ENCODE data around the gene FAM50B. TPM values are rescaled to one million over a fixed set of nuclear protein-coding genes. Genes with fewer than 3 reads are reported as not detected.

The FAM50B gene
- total RNA-seq, 1 donor from 2014 or later: 10.6 TPM

DNA sequence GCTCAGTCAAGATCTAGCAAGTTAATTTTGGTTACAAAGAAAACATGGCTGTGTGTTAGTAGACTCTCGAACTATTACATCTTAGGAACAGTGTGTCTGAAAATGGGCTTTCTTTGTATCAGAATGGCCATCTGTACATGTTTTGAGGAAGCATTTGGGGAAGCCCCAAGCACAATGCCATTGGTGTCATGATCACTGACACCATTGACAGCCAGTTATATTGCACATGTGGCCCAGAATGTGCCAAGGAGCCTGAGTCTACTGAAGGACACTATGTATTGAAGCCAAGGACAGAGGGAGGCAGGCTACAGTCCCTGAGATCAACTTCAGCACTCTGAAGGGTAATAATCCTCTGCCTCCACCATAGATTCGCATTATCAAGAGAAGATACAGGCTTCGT is 12.6 kb upstream of the FAM50B start:
- no peaks in the 10 kb centered on the region for H3K9me3 ChIP-seq
- DNase-seq (no peak), ATAC-seq (no peak)
- intact Hi-C loops (cut with DNase I): no loop called here
- TF ChIP-seq, protein P1, sequence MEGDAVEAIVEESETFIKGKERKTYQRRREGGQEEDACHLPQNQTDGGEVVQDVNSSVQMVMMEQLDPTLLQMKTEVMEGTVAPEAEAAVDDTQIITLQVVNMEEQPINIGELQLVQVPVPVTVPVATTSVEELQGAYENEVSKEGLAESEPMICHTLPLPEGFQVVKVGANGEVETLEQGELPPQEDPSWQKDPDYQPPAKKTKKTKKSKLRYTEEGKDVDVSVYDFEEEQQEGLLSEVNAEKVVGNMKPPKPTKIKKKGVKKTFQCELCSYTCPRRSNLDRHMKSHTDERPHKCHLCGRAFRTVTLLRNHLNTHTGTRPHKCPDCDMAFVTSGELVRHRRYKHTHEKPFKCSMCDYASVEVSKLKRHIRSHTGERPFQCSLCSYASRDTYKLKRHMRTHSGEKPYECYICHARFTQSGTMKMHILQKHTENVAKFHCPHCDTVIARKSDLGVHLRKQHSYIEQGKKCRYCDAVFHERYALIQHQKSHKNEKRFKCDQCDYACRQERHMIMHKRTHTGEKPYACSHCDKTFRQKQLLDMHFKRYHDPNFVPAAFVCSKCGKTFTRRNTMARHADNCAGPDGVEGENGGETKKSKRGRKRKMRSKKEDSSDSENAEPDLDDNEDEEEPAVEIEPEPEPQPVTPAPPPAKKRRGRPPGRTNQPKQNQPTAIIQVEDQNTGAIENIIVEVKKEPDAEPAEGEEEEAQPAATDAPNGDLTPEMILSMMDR (IDR thresholded peaks at IDR 0.05): no peak
- H3K4me1 ChIP-seq: peaks cover 8% of the 10 kb centered on the region
- H3K27me3 ChIP-seq (ENCODE audit: low read depth): no peaks in the 10 kb centered on the region
- H3K4me3 ChIP-seq: no peak overlapping the region
- no peak overlapping the region for H3K27ac ChIP-seq
- H3K36me3 ChIP-seq: no peaks in the 10 kb centered on the region

- TF ChIP-seq, protein P1 (IDR thresholded peaks at IDR 0.05): no peak
- ATAC-seq: no peak
- Histone ChIP-seq H3K27ac (no peak overlapping the region), H3K27me3 (ENCODE audit: low read depth) (no peaks in the 10 kb centered on the region), H3K9me3 (no peaks in the 10 kb centered on the region), H3K4me1 (peaks cover 16% of the 10 kb centered on the region), H3K36me3 (no peaks in the 10 kb centered on the region), H3K4me3 (no peak overlapping the region)
- DNase-seq: no peak
- intact Hi-C loops (cut with DNase I): no loop called here
Observed at GRCh38 chr6:3837781-3838180, 11.4 kb upstream of the FAM50B start.

DNA sequence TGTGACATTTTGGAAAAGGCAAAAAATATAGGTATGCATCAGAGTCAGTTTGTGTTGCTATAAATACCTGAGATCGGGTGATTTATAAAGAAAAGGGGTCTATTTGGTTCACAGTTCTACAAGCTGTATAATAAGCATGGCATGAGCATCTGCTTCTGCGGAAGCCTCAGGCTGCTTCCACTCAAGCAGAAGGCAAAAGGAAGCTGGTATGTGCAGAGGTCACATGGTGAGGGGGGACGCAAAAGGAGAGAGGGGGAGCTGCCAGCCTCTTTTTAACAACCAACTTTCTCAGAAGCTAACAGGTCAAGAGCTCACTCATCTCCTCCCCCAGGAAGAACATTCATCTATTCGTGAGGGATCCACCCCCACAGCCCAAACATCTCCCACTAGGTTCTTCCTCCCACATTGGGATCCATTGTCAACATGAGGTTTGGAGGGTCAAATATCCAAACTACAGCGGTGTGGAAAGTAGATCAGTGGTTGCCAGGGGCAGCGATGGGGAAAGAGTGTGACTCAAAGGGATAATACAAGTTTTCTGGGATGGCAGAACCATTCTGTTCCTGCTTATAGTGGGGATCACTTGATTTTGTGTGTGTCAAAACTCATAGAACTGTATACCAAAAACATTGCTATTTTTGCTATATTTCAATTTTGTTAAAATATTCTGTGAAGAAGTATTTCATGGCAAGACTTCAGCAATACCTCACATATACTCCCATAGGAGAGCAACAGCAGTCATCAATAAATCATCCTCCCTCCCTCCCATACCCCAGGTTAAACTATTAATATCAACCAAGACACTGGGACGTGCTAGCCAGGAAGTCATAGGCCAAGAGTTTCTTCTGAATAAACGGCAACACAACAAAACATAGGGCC is 9.9 kb upstream of the FAM50B start:
- no peaks in the 10 kb centered on the region for H3K27me3 ChIP-seq (ENCODE audit: low read depth)
- intact Hi-C loops (cut with DNase I): no loop called here
- H3K4me1 ChIP-seq: peaks cover 21% of the 10 kb centered on the region
- H3K27ac ChIP-seq: no peak overlapping the region
- no peaks in the 10 kb centered on the region for H3K36me3 ChIP-seq
- TF ChIP-seq, protein P1 (IDR thresholded peaks at IDR 0.05): no peak
- H3K4me3 ChIP-seq: no peak overlapping the region
- DNase-seq (no peak), ATAC-seq (no peak)
- no peaks in the 10 kb centered on the region for H3K9me3 ChIP-seq

- Histone ChIP-seq H3K4me1 (peaks cover 16% of the 10 kb centered on the region), H3K36me3 (no peaks in the 10 kb centered on the region), H3K9me3 (no peaks in the 10 kb centered on the region), H3K4me3 (no peak overlapping the region), H3K27ac (no peak overlapping the region), H3K27me3 (ENCODE audit: low read depth) (no peaks in the 10 kb centered on the region)
- intact Hi-C loops (cut with DNase I): no loop called here
- ATAC-seq (no peak), DNase-seq (no peak)
- TF ChIP-seq, protein P1 (IDR thresholded peaks at IDR 0.05): no peak
Observed at GRCh38 chr6:3841066-3841454, 8.1 kb upstream of the FAM50B start.

GRCh38 chr6:3841711-3842565 is 7.2 kb upstream of the FAM50B start:
- Histone ChIP-seq H3K27me3 (ENCODE audit: low read depth) (no peaks in the 10 kb centered on the region), H3K27ac (no peak overlapping the region), H3K4me1 (peaks cover 13% of the 10 kb centered on the region), H3K9me3 (no peaks in the 10 kb centered on the region), H3K4me3 (no peak overlapping the region), H3K36me3 (no peaks in the 10 kb centered on the region)
- TF ChIP-seq, protein P1 (IDR thresholded peaks at IDR 0.05): no peak
- no peak for DNase-seq
- intact Hi-C loops (cut with DNase I): no loop called here
- peak in 1 of 2 donors; percentile 15 for ATAC-seq

Measured in lower lobe of right lung (tissue), 2 donors.